ENCODE measurements around the gene NFXL1. TPM values are rescaled to one million over a fixed set of nuclear protein-coding genes. Genes with fewer than 3 reads are reported as not detected.

The NFXL1 gene
- total and polyA plus RNA-seq, 10 donors, result 3.8 to 18.5 (median 13.4) TPM

DNA sequence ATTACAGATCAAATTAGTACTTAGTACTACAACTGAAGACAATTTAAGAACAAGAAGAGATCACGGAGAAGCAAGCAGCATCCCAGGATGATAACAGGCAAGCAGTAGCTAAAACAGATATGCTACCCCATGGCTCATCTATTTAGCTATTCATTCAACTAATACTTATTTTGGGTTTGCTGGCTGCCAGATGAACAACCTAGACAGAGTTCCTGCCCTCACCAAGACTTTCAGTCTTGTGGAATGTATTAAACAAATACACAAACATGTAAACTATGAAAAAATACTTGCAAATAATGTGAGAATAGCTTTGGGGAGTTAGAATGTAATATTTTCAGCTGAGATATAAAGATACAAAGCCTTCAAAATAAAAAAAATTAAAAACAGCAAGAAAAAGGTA lies 74.1 kb downstream of the NFXL1 start:
- peaks cover 0 to 29% (median 7%) of the 10 kb centered on the region in 7 donors for H3K27me3 ChIP-seq (replicated peaks in 1 of 7)
- intact Hi-C loops (cut with DNase I; ENCODE audit: low total_unique reads), result no loop called here
- DNase-seq, result no peak
- no peaks in the 10 kb centered on the region for H3K9me3 ChIP-seq
- peaks cover 16 to 43% (median 29%) of the 10 kb centered on the region in 6 donors for H3K4me1 ChIP-seq
- no peak overlapping the region for H3K4me3 ChIP-seq
- no peak overlapping the region for H3K27ac ChIP-seq
- H3K36me3 ChIP-seq, result peaks cover 0 to 32% (median 0%) of the 10 kb centered on the region in 6 donors
- 94 to 98% (median 96%) methylated on average over 1 of the region's 1 CpG for WGBS, 5 donors
- TF ChIP-seq POLR2A (IDR thresholded peaks at IDR 0.05), result no peak
- no peak for TF ChIP-seq POLR2AphosphoS5 (IDR thresholded peaks at IDR 0.05)
- TF ChIP-seq, protein P1, sequence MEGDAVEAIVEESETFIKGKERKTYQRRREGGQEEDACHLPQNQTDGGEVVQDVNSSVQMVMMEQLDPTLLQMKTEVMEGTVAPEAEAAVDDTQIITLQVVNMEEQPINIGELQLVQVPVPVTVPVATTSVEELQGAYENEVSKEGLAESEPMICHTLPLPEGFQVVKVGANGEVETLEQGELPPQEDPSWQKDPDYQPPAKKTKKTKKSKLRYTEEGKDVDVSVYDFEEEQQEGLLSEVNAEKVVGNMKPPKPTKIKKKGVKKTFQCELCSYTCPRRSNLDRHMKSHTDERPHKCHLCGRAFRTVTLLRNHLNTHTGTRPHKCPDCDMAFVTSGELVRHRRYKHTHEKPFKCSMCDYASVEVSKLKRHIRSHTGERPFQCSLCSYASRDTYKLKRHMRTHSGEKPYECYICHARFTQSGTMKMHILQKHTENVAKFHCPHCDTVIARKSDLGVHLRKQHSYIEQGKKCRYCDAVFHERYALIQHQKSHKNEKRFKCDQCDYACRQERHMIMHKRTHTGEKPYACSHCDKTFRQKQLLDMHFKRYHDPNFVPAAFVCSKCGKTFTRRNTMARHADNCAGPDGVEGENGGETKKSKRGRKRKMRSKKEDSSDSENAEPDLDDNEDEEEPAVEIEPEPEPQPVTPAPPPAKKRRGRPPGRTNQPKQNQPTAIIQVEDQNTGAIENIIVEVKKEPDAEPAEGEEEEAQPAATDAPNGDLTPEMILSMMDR (IDR thresholded peaks at IDR 0.05 in 8 of 11, conservative IDR thresholded peaks at IDR 0.05 in 3 of 11), result no peak

DNA sequence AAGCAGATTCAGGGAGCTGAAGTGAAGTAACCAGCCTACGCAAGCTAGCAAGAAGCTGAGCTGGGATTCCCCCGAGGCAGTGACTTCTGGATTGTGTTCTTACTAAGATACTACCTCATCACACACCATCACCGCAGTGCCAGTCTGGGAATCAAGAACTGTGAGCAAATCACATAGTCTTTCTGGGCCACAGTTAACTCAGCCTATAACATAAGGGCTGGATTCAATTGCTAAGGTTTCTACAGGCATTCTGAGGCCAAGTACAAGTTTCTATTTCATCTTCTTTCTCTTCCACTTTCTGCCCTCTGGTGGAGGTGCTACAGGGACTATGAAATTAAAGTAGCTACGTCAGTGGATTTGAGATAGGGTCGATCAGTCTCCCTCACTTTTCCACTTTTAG lies 75.1 kb downstream of the NFXL1 start:
- 62 to 74% (median 65%) methylated on average over 5 of the region's 5 CpGs for WGBS, 5 donors
- intact Hi-C loops (cut with DNase I; ENCODE audit: low total_unique reads), result no loop called here
- Histone ChIP-seq H3K27me3 (replicated peaks in 1 of 7) (peaks cover 0 to 40% (median 7%) of the 10 kb centered on the region in 7 donors), H3K36me3 (peaks cover 0 to 26% (median 0%) of the 10 kb centered on the region in 6 donors), H3K4me1 (peaks cover 16 to 46% (median 30%) of the 10 kb centered on the region in 6 donors), H3K9me3 (no peaks in the 10 kb centered on the region), H3K4me3 (no peak overlapping the region), H3K27ac (no peak overlapping the region)
- TF ChIP-seq, protein P1 (IDR thresholded peaks at IDR 0.05 in 8 of 11, conservative IDR thresholded peaks at IDR 0.05 in 3 of 11), result peak in 5 of 11 experiments; percentile 13 to 34 (median 26)
- TF ChIP-seq POLR2AphosphoS5 (IDR thresholded peaks at IDR 0.05) (no peak), POLR2A (IDR thresholded peaks at IDR 0.05) (no peak)
- DNase-seq, result no peak

DNA sequence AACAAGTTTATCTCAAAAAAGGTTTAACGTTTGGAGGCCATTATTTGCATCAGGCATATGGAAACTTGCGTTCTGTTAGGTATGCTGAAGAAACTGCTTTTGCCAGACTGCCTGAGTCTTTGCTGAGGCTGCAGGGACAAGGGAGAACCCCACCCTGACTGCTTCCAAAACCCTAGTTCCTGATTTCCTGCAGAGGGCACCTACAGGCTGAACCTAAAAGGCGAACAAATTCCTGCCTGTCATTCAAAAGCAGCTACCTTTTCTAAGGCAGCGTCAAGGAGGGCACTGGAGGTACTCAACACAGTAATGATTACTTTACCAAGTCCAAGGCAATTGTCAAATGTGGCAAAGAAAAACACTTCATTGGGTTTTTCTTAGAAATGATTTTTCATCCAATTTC lies 75.9 kb downstream of the NFXL1 start:
- Histone ChIP-seq H3K36me3 (peaks cover 0 to 18% (median 0%) of the 10 kb centered on the region in 6 donors), H3K9me3 (no peaks in the 10 kb centered on the region), H3K4me1 (peaks cover 16 to 46% (median 30%) of the 10 kb centered on the region in 6 donors), H3K4me3 (peak overlapping the region in 1 of 8 donors; percentile 64), H3K27me3 (replicated peaks in 1 of 7) (peaks cover 0 to 42% (median 7%) of the 10 kb centered on the region in 7 donors), H3K27ac (no peak overlapping the region)
- TF ChIP-seq POLR2AphosphoS5 (IDR thresholded peaks at IDR 0.05), result no peak
- DNase-seq, result no peak
- intact Hi-C loops (cut with DNase I; ENCODE audit: low total_unique reads), result no loop called here
- 65 to 87% (median 80%) methylated on average over 4 of the region's 4 CpGs for WGBS, 5 donors

DNA sequence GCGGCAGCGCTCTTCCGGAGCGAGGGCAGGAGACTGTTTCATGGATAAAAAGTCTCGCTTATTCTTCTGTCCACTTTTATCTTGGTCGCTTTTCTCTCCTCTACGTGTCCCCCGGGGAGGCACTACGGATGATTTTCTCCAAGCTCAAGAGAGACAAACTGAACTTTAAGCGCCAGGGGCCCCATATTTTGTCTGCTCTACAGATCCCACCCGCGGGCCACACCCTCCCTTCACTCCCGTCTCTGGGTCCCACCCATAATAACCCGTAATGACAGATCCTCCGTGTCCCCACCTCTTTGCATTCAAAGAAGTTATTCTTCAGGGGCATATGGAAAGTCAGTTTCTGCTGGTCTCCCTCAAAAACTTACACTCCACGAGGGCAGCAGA lies 76.5 kb downstream of the NFXL1 start, which contains the start of gene CORIN:
CORIN (minus strand) TSS at position 160 of the 387 bp plus-strand sequence; CDS start at position 42, 118 bp downstream.
- intact Hi-C loops (cut with DNase I; ENCODE audit: low total_unique reads), result no loop called here

More for the DNA sequence above, 76.5 kb downstream of the NFXL1 start, which contains the start of gene CORIN:
- H3K4me1 ChIP-seq, result peaks cover 16 to 46% (median 30%) of the 10 kb centered on the region in 6 donors
- H3K27ac ChIP-seq, result no peak within 1 kb of the TSS
- H3K9me3 ChIP-seq, result peaks cover 0 to 4% (median 0%) of the 10 kb centered on the region in 8 donors
- H3K27me3 ChIP-seq (replicated peaks in 1 of 7), result peaks cover 0 to 46% (median 7%) of the 10 kb centered on the region in 7 donors
- WGBS, 5 donors, result 9 to 13% (median 9%) methylated on average over 16 of the region's 16 CpGs
- H3K36me3 ChIP-seq, result peaks cover 0 to 12% (median 0%) of the 10 kb centered on the region in 6 donors
- no peak for DNase-seq
- TF ChIP-seq POLR2AphosphoS5 (IDR thresholded peaks at IDR 0.05), result no peak
- TF ChIP-seq, protein P1 (IDR thresholded peaks at IDR 0.05 in 8 of 11, conservative IDR thresholded peaks at IDR 0.05 in 3 of 11), result no peak
- TF ChIP-seq POLR2A (IDR thresholded peaks at IDR 0.05), result no peak
- H3K4me3 ChIP-seq, result peak within 1 kb of the TSS; percentile 14 to 67 (median 46)

All from spleen (tissue), 11 donors.